ENCODE results near the gene PRKCZ. TPM values are rescaled to one million over a fixed set of nuclear protein-coding genes. Genes with fewer than 3 reads are reported as not detected.
A peak's percentile ranks its signal among the peaks of the same experiment; 100 is the strongest.

PRKCZ gene
- total RNA-seq, 1 experiment from 2014 or later = 36.0 TPM

DNA sequence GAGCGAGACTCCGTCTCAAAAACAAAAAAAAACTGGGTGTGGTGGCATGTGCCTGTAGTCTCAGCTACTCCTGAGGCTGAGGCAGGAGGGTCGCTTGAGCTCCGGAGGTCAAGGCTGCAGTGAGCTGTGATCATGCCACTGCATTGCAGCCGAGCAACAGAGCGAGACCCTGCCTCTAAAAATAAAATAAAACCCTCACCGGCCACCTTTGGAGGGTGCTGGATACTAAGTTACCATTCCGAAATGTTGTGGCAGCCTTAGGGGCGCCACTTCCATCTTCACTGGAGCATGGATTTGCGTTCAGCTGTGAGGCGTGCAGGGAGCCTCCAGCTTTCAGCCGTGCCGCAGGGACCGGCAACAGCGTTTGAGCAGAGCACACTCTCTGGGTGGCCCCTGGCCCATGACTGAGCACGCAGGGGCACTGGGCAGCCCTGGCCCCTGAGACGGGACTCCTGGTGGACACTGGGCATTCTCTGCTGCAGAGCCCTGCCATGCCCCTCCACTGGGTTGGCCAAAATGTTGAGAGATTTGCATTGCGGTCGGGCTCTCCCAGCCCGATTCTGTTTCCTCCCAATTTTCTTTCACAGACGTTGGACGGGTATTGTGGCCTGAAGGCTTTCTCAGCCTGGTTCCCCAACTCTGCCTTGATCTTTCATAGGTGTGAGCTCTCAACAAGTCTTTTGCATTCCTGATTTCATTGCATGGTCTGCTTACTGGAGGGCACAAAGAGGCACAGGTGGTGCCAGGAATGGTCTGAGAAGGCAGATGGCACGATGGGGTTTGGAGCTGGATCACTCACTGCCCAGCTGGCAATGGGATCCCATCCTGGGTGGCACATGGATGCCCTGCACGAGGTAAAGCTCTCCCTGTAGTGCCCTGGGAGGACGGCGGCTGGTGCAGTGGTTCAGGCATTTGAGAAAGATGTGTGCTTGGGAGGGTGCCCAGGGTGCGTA is 40.8 kb upstream of the PRKCZ start:
- CTCF ChIA-PET = no interaction called here
- H3K4me2 ChIP-seq = no peak overlapping the region
- DNase-seq = no peak
- intact Hi-C loops (cut with micrococcal nuclease; ENCODE audit: unreplicated experiment) = no loop called here
- BruUV-seq (replicated peaks) = no TSS peak
- POLR2A ChIA-PET (ENCODE audit: unreplicated experiment) = no interaction called here
- no peak overlapping the region for H3K4me3 ChIP-seq
- H3K27ac ChIP-seq = no peak overlapping the region
- TF ChIP-seq EZH2 (IDR thresholded peaks at IDR 0.05; ENCODE audit: low read depth) = no peak
- TF ChIP-seq, protein P1, sequence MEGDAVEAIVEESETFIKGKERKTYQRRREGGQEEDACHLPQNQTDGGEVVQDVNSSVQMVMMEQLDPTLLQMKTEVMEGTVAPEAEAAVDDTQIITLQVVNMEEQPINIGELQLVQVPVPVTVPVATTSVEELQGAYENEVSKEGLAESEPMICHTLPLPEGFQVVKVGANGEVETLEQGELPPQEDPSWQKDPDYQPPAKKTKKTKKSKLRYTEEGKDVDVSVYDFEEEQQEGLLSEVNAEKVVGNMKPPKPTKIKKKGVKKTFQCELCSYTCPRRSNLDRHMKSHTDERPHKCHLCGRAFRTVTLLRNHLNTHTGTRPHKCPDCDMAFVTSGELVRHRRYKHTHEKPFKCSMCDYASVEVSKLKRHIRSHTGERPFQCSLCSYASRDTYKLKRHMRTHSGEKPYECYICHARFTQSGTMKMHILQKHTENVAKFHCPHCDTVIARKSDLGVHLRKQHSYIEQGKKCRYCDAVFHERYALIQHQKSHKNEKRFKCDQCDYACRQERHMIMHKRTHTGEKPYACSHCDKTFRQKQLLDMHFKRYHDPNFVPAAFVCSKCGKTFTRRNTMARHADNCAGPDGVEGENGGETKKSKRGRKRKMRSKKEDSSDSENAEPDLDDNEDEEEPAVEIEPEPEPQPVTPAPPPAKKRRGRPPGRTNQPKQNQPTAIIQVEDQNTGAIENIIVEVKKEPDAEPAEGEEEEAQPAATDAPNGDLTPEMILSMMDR (conservative IDR thresholded peaks at IDR 0.05) = no peak
- H3K79me2 ChIP-seq (ENCODE audit: low read depth) = no peaks in the 10 kb centered on the region
- H3K4me1 ChIP-seq (replicated peaks; ENCODE audit: insufficient read depth) = no peaks in the 10 kb centered on the region
- no peaks in the 10 kb centered on the region for H3K9me3 ChIP-seq (ENCODE audit: insufficient read depth, low read depth)
- no peaks in the 10 kb centered on the region for H3K9me2 ChIP-seq (ENCODE audit: insufficient read depth)
- H3K27me3 ChIP-seq (ENCODE audit: insufficient read depth, low read depth) = peaks cover 72% of the 10 kb centered on the region
- H2AFZ ChIP-seq = no peak overlapping the region
- H4K20me1 ChIP-seq (ENCODE audit: insufficient read depth) = no peaks in the 10 kb centered on the region
- H3K36me3 ChIP-seq (ENCODE audit: low read depth) = no peaks in the 10 kb centered on the region
- H3F3A ChIP-seq (ENCODE audit: insufficient read depth, low read depth) = no peaks in the 10 kb centered on the region

DNA sequence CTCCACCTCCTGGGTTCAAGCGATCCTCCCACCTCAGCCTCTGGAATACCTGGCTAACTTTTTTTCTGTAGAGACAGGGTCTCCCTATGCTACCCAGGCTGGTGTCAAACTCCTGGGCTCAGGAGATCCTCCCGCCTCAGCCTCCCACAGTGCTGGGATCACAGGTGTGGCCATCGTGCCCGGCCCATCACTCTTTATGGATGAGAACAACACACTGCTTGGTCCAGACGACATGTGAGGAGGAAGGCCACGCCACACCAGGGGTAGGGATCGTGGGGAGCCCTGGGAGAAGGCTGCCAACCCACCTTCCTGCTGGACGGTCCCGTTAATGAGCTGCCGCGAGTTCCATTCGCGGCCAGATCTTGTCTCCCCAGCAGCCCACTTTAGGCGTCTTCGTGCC is 36.0 kb upstream of the PRKCZ start:
- no peak overlapping the region for H2AFZ ChIP-seq
- ChIA-PET CTCF (no interaction called here), POLR2A (ENCODE audit: unreplicated experiment) (no interaction called here)
- no peaks in the 10 kb centered on the region for H3K9me3 ChIP-seq (ENCODE audit: insufficient read depth, low read depth)
- H3K79me2 ChIP-seq (ENCODE audit: low read depth) = no peaks in the 10 kb centered on the region
- H3K36me3 ChIP-seq (ENCODE audit: low read depth) = no peaks in the 10 kb centered on the region
- H3K27ac ChIP-seq = no peak overlapping the region
- no TSS peak for BruUV-seq (replicated peaks)
- no peaks in the 10 kb centered on the region for H4K20me1 ChIP-seq (ENCODE audit: insufficient read depth)
- H3F3A ChIP-seq (ENCODE audit: insufficient read depth, low read depth) = peaks cover 3% of the 10 kb centered on the region; the same call in 1 of the 2 replicates
- intact Hi-C loops (cut with micrococcal nuclease; ENCODE audit: unreplicated experiment) = no loop called here
- H3K9me2 ChIP-seq (ENCODE audit: insufficient read depth) = no peaks in the 10 kb centered on the region
- peaks cover 85% of the 10 kb centered on the region for H3K27me3 ChIP-seq (ENCODE audit: insufficient read depth, low read depth)
- H3K4me2 ChIP-seq = no peak overlapping the region
- H3K4me3 ChIP-seq = no peak overlapping the region
- H3K4me1 ChIP-seq (replicated peaks; ENCODE audit: insufficient read depth) = no peaks in the 10 kb centered on the region
- TF ChIP-seq EZH2 (IDR thresholded peaks at IDR 0.05; ENCODE audit: low read depth) = no peak
- no peak for DNase-seq

DNA sequence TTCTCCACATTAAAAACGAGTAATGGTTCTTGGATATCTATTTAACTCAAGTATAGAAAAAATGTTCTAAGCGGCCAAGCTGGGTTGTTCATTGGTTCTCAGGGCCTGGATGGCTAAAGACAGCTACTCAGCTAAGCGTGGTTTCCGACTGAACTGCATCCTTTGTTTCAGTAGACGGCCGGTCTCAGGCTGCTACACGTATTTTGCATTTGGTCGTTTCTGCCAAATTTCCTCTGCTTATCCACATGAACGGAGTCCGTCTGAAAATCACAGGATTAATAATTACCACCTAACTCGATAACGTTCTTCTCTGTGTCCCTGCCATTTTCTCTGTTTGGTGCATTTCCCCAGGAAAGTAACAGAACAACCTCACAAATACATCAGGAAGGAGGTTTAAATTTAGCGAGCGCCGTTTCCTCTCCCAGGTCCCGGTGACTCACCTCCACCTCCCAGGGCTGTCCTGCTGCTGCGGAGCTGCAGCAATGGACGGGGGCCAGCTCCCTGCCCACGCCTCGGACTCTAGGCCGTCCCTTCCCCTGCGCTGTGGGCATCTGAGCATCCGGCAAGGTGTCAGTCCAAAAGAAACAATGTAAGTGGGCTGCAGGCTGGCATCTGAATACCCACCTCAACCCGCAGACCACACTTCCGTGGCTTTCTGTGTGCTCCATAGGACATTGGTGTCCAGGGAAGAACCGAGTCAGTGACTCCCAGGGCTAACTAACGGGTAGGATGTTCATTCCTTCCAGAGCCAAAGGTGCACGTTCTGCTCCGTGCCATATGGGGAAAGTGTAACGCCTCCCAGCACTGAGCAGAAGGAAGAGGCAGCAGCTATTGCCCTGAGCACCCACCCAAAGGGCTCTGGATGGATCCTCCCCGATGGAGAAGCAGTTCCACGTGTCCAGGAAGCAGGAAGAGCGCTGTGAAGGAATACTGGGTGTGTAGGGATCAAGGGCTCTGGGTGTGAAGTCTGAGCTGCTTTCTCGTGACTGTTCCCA is 35.2 kb upstream of the PRKCZ start:
- H4K20me1 ChIP-seq (ENCODE audit: insufficient read depth) = no peaks in the 10 kb centered on the region
- peak in 1 of 2 experiments; percentile 26 for DNase-seq
- H3K4me2 ChIP-seq = no peak overlapping the region
- ChIA-PET POLR2A (ENCODE audit: unreplicated experiment) (no interaction called here), CTCF (no interaction called here)
- peaks cover 3% of the 10 kb centered on the region; the same call in 1 of the 2 replicates for H3F3A ChIP-seq (ENCODE audit: insufficient read depth, low read depth)
- no peaks in the 10 kb centered on the region for H3K4me1 ChIP-seq (replicated peaks; ENCODE audit: insufficient read depth)
- no peaks in the 10 kb centered on the region for H3K9me2 ChIP-seq (ENCODE audit: insufficient read depth)
- BruUV-seq (replicated peaks) = no TSS peak
- no peaks in the 10 kb centered on the region for H3K79me2 ChIP-seq (ENCODE audit: low read depth)
- H3K9me3 ChIP-seq (ENCODE audit: insufficient read depth, low read depth) = no peaks in the 10 kb centered on the region
- TF ChIP-seq, protein P1 (conservative IDR thresholded peaks at IDR 0.05) = no peak
- no peak for TF ChIP-seq EZH2 (IDR thresholded peaks at IDR 0.05; ENCODE audit: low read depth)
- intact Hi-C loops (cut with micrococcal nuclease; ENCODE audit: unreplicated experiment) = no loop called here
- H3K27me3 ChIP-seq (ENCODE audit: insufficient read depth, low read depth) = peaks cover 82% of the 10 kb centered on the region
- H3K4me3 ChIP-seq = no peak overlapping the region
- no peak overlapping the region for H2AFZ ChIP-seq
- no peak overlapping the region for H3K27ac ChIP-seq
- H3K36me3 ChIP-seq (ENCODE audit: low read depth) = no peaks in the 10 kb centered on the region

Measured in PC-9 (cell line).